RPMI8226 (cell line): ENCODE data around the gene SAFB2.

Experiments
- DNase-seq: peaks from one replicate; pipeline ENCODE4 v3.0.0-alpha.2; 2015

SAFB2 gene

GRCh38 chr19:5537870-5538269 is 84.7 kb downstream of the SAFB2 start:
- no peak for DNase-seq
